ENCODE data around the gene SELENOV.

DNA sequence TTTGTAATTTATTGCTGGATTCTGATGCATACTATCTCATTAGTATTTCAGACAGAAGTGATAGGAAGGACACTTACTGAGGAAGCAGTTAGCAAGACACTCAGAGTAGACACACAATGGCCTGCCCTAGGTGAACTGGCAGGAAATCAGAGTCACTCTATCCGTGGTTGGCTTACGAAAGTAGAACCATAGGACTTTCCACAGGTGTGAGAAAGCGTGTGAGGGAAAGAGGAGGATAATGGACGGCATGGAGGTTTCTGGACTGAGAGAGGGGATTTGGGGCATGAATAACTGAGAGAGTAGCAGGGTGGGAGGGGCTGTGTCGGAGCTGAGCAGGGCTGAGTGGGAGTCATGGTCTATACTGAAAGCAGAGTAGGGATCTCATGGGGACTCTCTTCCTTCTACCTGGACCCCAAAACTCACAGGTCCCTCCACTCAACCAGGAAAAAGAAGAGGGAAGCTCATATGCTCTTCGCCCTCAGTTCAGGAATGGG, 43.7 kb downstream of the SELENOV start:
- TF ChIP-seq, protein P1, sequence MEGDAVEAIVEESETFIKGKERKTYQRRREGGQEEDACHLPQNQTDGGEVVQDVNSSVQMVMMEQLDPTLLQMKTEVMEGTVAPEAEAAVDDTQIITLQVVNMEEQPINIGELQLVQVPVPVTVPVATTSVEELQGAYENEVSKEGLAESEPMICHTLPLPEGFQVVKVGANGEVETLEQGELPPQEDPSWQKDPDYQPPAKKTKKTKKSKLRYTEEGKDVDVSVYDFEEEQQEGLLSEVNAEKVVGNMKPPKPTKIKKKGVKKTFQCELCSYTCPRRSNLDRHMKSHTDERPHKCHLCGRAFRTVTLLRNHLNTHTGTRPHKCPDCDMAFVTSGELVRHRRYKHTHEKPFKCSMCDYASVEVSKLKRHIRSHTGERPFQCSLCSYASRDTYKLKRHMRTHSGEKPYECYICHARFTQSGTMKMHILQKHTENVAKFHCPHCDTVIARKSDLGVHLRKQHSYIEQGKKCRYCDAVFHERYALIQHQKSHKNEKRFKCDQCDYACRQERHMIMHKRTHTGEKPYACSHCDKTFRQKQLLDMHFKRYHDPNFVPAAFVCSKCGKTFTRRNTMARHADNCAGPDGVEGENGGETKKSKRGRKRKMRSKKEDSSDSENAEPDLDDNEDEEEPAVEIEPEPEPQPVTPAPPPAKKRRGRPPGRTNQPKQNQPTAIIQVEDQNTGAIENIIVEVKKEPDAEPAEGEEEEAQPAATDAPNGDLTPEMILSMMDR (conservative IDR thresholded peaks at IDR 0.05; ENCODE audit: low read length) = no peak
- TF ChIP-seq EZH2phosphoT487 (IDR thresholded peaks at IDR 0.05; ENCODE audit: borderline replicate concordance) = no peak

Data from Loucy (cell line).